A549 treated with CORT108297 at 1 μM for 4 hours (cell line): ENCODE measurements around the gene ELOVL2. TPM values are rescaled to one million over a fixed set of nuclear protein-coding genes. Genes with fewer than 3 reads are reported as not detected.

Experiments
- total RNA-seq: library from RNA; stranded (reverse); fragments of 200-300 nt; extraction: Qiagen RNA extraction; gene quantifications from 5 replicates; pipeline ENCODE4 v1.2.3, GENCODE V29; 2022

The ELOVL2 gene
- total RNA-seq = 5.8 to 8.0 TPM (median 6.9 TPM) in 5 replicates

GRCh38 chr6:11043961-11044711 is at the start of gene ELOVL2:
Gene ELOVL2 (minus strand): TSS chr6:11044305. CDS start chr6:11044230, 75 bp downstream.

Other genes with a start within 250 kb of the ELOVL2 start
- 0.09 to 0.21 TPM (median 0.17 TPM) in 5 replicates for gene MAK, start 205.8 kb downstream of the ELOVL2 start, total RNA-seq
- 0.03 to 0.06 TPM in 2 of 5 replicates, not detected in the others for gene GCM2, start 162.3 kb downstream of the ELOVL2 start, total RNA-seq
- gene SYCP2L, start 157.3 kb downstream of the ELOVL2 start, total RNA-seq = 2.7 to 3.4 TPM (median 2.8 TPM) in 5 replicates
- gene SMIM13, start 49.5 kb upstream of the ELOVL2 start, total RNA-seq = 13.4 to 17.0 TPM (median 16.3 TPM) in 5 replicates
- gene ERVFRD-1, start 67.4 kb upstream of the ELOVL2 start, total RNA-seq = not detected in 5 replicates
- gene NEDD9, start 188.4 kb upstream of the ELOVL2 start, total RNA-seq = 30.3 to 45.7 TPM (median 40.6 TPM) in 5 replicates